Upper lobe of left lung (tissue), 6 donors: ENCODE data around the gene SGCD. TPM values are rescaled to one million over a fixed set of nuclear protein-coding genes. Genes with fewer than 3 reads are reported as not detected.

Experiments
- ATAC-seq, 2 donors: fragments of 200-7000 bp; cut with Tn5 transposase; one replicate each; pipeline ENCODE4 v1.9.1; 2022; ENCODE audit warnings: mild to moderate bottlenecking in 2 of 2, moderate library complexity in 2 of 2; ENCODE audit not compliant: low FRiP score in 2 of 2
- DNase-seq, 2 donors: peaks; one replicate each; pipeline ENCODE4 v3.0.0-alpha.2; 2019 to 2020
- H3K27ac ChIP-seq, 4 donors: fragments of 200-600 bp; sonication (generic); one replicate each; pipeline ENCODE4 v1.5.1; 2016 to 2019
- H3K27me3 ChIP-seq, 4 donors: fragments of 200-600 bp; sonication (generic); one replicate each; pipeline ENCODE4 v1.5.1; 2017 to 2019
- H3K36me3 ChIP-seq, 4 donors: fragments of 200-600 bp; sonication (generic); one replicate each; pipeline ENCODE4 v1.5.1; 2016 to 2019
- H3K4me1 ChIP-seq, 4 donors: fragments of 200-600 bp; sonication (generic); one replicate each; pipeline ENCODE4 v1.5.1; 2018 to 2019
- H3K4me3 ChIP-seq, 4 donors: fragments of 200-600 bp; sonication (generic); one replicate each; pipeline ENCODE4 v1.5.1; 2017 to 2019; ENCODE audit warnings: mild to moderate bottlenecking in 2 of 4, moderate library complexity in 1 of 4
- H3K9me3 ChIP-seq, 4 donors: fragments of 200-600 bp; sonication (generic); one replicate each; pipeline ENCODE4 v1.5.1; 2018 to 2019
- EP300 ChIP-seq, 4 donors: sonication (generic); formaldehyde crosslinking; IDR thresholded peaks; one replicate each; pipeline ENCODE4 v1.5.1; 2017; ENCODE audit warnings: antibody characterized with exemption in 4 of 4, control low read depth in 2 of 4
- POLR2A ChIP-seq, 4 donors: fragments of 450-650 bp; IDR thresholded peaks; one replicate each; pipeline ENCODE4 v1.5.1; 2016 to 2017; ENCODE audit warnings: antibody characterized with exemption in 4 of 4, mild to moderate bottlenecking in 2 of 4
- POLR2AphosphoS5 ChIP-seq, 2 donors: sonication (generic); formaldehyde crosslinking; IDR thresholded peaks; one replicate each; pipeline ENCODE4 v1.5.1; 2017; ENCODE audit warnings: antibody characterized with exemption in 2 of 2
- WGBS, 2 donors: methylation state at CpG; one replicate each; pipeline ENCODE4 v1.1.5; 2017 to 2018; 5-methylcytosine and 5-hydroxymethylcytosine counted together
- total RNA-seq, 6 donors: library from RNA; depleted of rRNA in 4 of 6; stranded (reverse); fragments of >200 nt in 4 of 6; gene quantifications; one replicate each; pipeline versions ENCODE4 v1.1.0 to v1.2.1, GENCODE V29; 2016 to 2021
- TF ChIP-seq, protein P1 (sequence below), 6 experiments: fragments of 450-650 bp in 4 of 6; fragments of 200-600 bp in 2 of 6; sonication (generic) in 2 of 6; IDR thresholded peaks; one replicate each; pipeline ENCODE4 v1.5.1; 2016 to 2019; ENCODE audit warnings: antibody characterized with exemption in 6 of 6
- donor health status: DM: no; HTN: no; CAD: no; lungs with moderate emphysema.
- donor health status: DM: no; HTN: yes; CAD: no; lungs with severe emphysema.

The SGCD gene
- total RNA-seq, 6 donors from 2014 or later: 1.0 to 7.8 (median 1.8) TPM

DNA sequence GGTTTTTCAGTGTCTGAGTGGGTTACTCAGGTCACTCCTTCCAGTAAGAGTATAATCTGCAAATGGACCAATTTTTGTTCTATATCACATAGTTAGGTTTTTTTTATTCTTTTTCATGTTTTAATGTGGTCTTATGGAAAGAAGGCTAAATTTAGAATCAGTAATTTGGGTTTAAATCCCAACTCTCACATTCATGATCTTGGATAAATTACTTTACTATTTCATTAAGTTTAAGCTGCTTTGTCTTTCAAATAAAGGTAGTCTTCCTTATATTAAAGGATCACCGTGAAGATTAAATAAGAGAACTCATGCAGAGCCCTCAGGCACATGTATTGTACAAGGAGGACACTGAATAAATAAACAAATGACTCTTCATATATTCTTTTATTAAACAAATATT is 234.7 kb downstream of the SGCD start:
- 61 to 69% methylated on average over 1 of the region's 1 CpG for WGBS, 2 donors
- Histone ChIP-seq H3K36me3 (no peaks in the 10 kb centered on the region), H3K9me3 (no peaks in the 10 kb centered on the region), H3K27me3 (no peaks in the 10 kb centered on the region), H3K27ac (no peak overlapping the region), H3K4me3 (no peak overlapping the region), H3K4me1 (no peaks in the 10 kb centered on the region)
- ATAC-seq (no peak), DNase-seq (no peak)
- TF ChIP-seq EP300 (IDR thresholded peaks at IDR 0.05) (no peak), POLR2A (IDR thresholded peaks at IDR 0.05) (no peak), POLR2AphosphoS5 (IDR thresholded peaks at IDR 0.05) (no peak)
- TF ChIP-seq, protein P1, sequence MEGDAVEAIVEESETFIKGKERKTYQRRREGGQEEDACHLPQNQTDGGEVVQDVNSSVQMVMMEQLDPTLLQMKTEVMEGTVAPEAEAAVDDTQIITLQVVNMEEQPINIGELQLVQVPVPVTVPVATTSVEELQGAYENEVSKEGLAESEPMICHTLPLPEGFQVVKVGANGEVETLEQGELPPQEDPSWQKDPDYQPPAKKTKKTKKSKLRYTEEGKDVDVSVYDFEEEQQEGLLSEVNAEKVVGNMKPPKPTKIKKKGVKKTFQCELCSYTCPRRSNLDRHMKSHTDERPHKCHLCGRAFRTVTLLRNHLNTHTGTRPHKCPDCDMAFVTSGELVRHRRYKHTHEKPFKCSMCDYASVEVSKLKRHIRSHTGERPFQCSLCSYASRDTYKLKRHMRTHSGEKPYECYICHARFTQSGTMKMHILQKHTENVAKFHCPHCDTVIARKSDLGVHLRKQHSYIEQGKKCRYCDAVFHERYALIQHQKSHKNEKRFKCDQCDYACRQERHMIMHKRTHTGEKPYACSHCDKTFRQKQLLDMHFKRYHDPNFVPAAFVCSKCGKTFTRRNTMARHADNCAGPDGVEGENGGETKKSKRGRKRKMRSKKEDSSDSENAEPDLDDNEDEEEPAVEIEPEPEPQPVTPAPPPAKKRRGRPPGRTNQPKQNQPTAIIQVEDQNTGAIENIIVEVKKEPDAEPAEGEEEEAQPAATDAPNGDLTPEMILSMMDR (IDR thresholded peaks at IDR 0.05): no peak

DNA sequence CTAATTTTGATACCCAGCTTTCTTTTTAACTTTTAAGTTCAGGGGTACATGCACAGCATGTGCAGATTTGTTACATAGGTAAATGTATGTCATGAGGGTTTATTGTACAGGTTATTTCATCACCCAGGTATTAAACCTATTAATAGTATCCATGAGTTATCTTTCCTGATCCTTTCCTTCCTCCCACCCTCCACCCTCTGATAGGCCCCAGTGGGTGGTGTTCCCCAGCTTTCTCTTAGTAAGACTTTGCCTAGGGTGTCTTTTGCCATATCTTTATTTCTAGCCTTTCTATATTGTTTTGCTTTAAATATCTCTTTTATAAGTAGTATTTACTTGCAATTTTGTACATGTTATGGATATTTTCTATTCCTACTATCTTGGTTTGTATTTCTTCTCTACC is 243.7 kb downstream of the SGCD start:
- Histone ChIP-seq H3K27me3 (no peaks in the 10 kb centered on the region), H3K4me1 (no peaks in the 10 kb centered on the region), H3K27ac (no peak overlapping the region), H3K4me3 (no peak overlapping the region), H3K36me3 (no peaks in the 10 kb centered on the region), H3K9me3 (no peaks in the 10 kb centered on the region)
- no peak for DNase-seq
- TF ChIP-seq, protein P1 (IDR thresholded peaks at IDR 0.05): no peak
- TF ChIP-seq POLR2AphosphoS5 (IDR thresholded peaks at IDR 0.05): no peak
- TF ChIP-seq POLR2A (IDR thresholded peaks at IDR 0.05): no peak
- TF ChIP-seq EP300 (IDR thresholded peaks at IDR 0.05): no peak
- ATAC-seq: no peak

DNA sequence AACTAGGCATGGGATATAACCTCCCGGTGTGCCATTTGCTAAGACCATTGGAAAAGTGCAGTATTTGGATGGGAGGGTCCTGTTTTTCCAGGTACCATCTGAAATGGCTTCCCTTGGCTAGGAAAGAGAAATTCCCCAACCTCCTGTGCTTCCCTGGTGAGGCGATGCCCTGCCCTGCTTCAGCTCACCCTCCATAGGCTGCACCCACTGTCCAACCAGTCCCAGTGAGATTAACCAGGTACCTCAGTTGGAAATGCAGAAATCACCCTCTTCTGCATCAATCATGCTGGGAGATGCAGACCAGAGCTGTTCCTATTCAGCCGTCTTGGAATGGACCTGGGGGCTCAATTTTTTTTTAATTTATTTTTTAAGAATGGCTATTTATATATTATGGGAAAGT is 254.8 kb downstream of the SGCD start:
- H3K36me3 ChIP-seq: no peaks in the 10 kb centered on the region
- 84 to 100% methylated on average over 2 to 3 of the region's 3 CpGs for WGBS, 2 donors
- TF ChIP-seq POLR2AphosphoS5 (IDR thresholded peaks at IDR 0.05) (no peak), POLR2A (IDR thresholded peaks at IDR 0.05) (no peak), EP300 (IDR thresholded peaks at IDR 0.05) (no peak)
- TF ChIP-seq, protein P1 (IDR thresholded peaks at IDR 0.05): no peak
- H3K27me3 ChIP-seq: no peaks in the 10 kb centered on the region
- no peak overlapping the region for H3K27ac ChIP-seq
- peaks cover 0 to 5% (median 0%) of the 10 kb centered on the region in 4 donors for H3K4me1 ChIP-seq
- DNase-seq (no peak), ATAC-seq (no peak)
- no peak overlapping the region for H3K4me3 ChIP-seq
- peaks cover 0 to 2% (median 0%) of the 10 kb centered on the region in 4 donors for H3K9me3 ChIP-seq

DNA sequence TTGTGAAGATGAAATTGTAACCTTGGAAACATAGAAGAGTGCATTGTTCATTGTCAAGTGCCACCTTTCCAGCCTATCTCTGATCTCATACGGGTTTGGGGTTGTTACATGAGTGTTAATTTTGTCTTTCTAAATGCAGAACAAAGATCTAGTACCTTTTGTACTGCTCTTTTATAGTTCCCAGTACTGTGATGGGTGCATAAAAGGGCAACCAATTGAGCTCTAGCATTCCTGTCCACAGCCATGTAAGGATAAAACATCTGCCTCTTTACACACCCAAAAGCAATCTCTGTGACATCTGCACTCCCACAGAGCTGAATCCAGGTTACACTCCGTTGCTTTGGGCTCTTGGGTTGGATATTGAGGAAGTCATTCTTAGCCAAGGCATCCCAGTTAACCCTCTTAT is 255.2 kb downstream of the SGCD start:
- Histone ChIP-seq H3K36me3 (no peaks in the 10 kb centered on the region), H3K9me3 (peaks cover 0 to 2% (median 0%) of the 10 kb centered on the region in 4 donors), H3K4me3 (no peak overlapping the region), H3K27me3 (no peaks in the 10 kb centered on the region), H3K4me1 (peaks cover 0 to 5% (median 0%) of the 10 kb centered on the region in 4 donors), H3K27ac (no peak overlapping the region)
- 39 to 57% methylated on average over 2 of the region's 2 CpGs for WGBS, 2 donors
- TF ChIP-seq, protein P1 (IDR thresholded peaks at IDR 0.05): no peak
- TF ChIP-seq POLR2AphosphoS5 (IDR thresholded peaks at IDR 0.05) (no peak), EP300 (IDR thresholded peaks at IDR 0.05) (no peak), POLR2A (IDR thresholded peaks at IDR 0.05) (no peak)
- DNase-seq (no peak), ATAC-seq (no peak)

DNA sequence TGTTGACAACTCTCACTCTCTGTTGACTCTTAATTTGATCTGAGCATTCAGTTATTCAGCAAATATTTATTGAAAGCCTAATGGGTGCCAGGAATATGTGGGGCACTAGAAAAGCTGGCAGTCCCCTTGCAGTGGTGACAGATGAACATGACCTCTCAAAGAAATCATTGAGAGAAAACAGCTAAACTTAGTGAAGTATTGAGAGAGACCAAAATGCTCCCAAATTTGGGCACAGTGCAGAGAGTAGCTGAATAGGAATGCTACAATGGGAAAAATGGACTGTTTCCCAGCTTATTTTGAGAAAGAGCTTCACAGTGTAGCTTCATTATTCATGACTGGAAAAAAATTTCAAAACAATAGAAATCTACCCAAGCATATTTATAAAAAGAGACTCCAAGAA is 257.9 kb downstream of the SGCD start:
- no peak overlapping the region for H3K27ac ChIP-seq
- H3K27me3 ChIP-seq: no peaks in the 10 kb centered on the region
- no peak for DNase-seq
- H3K9me3 ChIP-seq: peaks cover 0 to 2% (median 0%) of the 10 kb centered on the region in 4 donors
- no peaks in the 10 kb centered on the region for H3K36me3 ChIP-seq
- peaks cover 0 to 5% (median 0%) of the 10 kb centered on the region in 4 donors for H3K4me1 ChIP-seq
- ATAC-seq: peak in 1 of 2 donors; percentile 47
- H3K4me3 ChIP-seq: no peak overlapping the region
- TF ChIP-seq POLR2A (IDR thresholded peaks at IDR 0.05) (no peak), EP300 (IDR thresholded peaks at IDR 0.05) (no peak), POLR2AphosphoS5 (IDR thresholded peaks at IDR 0.05) (no peak)
- TF ChIP-seq, protein P1 (IDR thresholded peaks at IDR 0.05): no peak
